Natural killer cell (primary cell): ENCODE results near the gene ATP8B1. TPM values are rescaled to one million over a fixed set of nuclear protein-coding genes. Genes with fewer than 3 reads are reported as not detected.

ENCODE experiments used
- ATAC-seq, 3 donors: fragments of 150-1000 bp in 2 of 3; fragments of 200-7000 bp in 1 of 3; cut with Tn5 transposase; 1 replicate in 1 of 3; 2 replicates in 2 of 3; pipeline ENCODE4 v1.10.0; 2021; ENCODE audit warnings: mild to moderate bottlenecking in 2 of 3, moderate library complexity in 2 of 3
- DNase-seq, 2 donors: peaks; one replicate each; pipeline versions ENCODE4 v3.0.0 to v3.0.0-alpha.2; 2013 to 2021; ENCODE audit warnings: mixed read lengths in 1 of 2
- H3K27ac ChIP-seq: one replicate; pipeline ENCODE4 v1.5.1; 2013; ENCODE audit warnings: mild to moderate bottlenecking, low read length
- H3K27me3 ChIP-seq: one replicate; pipeline ENCODE4 v1.6.1; 2013; ENCODE audit warnings: low read length; ENCODE audit not compliant: control insufficient read depth, insufficient read depth
- H3K36me3 ChIP-seq: one replicate; pipeline ENCODE4 v1.6.1; 2013; ENCODE audit warnings: low read length; ENCODE audit not compliant: control insufficient read depth, insufficient read depth
- H3K4me1 ChIP-seq: one replicate; pipeline ENCODE4 v1.6.1; 2013; ENCODE audit warnings: low read length; ENCODE audit not compliant: control insufficient read depth, insufficient read depth
- H3K4me3 ChIP-seq: one replicate; pipeline ENCODE4 v1.5.1; 2013; ENCODE audit warnings: low read length
- H3K9me3 ChIP-seq: one replicate; pipeline ENCODE4 v1.6.1; 2013; ENCODE audit warnings: low read length; ENCODE audit not compliant: control insufficient read depth, insufficient read depth
- H3K27ac Mint-ChIP-seq, 2 donors: one replicate each; pipeline ENCODE4 v1.8.0; 2022; ENCODE audit warnings: mild to moderate bottlenecking in 2 of 2, mixed read lengths in 2 of 2, moderate library complexity in 1 of 2
- H3K27me3 Mint-ChIP-seq, 2 donors: one replicate each; pipeline ENCODE4 v1.8.0; 2022; ENCODE audit warnings: low read depth in 2 of 2, mixed read lengths in 2 of 2
- H3K36me3 Mint-ChIP-seq: one replicate; pipeline ENCODE4 v1.8.0; 2022; ENCODE audit warnings: mixed read lengths
- H3K4me1 Mint-ChIP-seq, 2 donors: one replicate each; pipeline ENCODE4 v1.8.0; 2022; ENCODE audit warnings: mixed read lengths in 2 of 2
- H3K4me3 Mint-ChIP-seq: one replicate; pipeline ENCODE4 v1.8.0; 2022; ENCODE audit warnings: mild to moderate bottlenecking, moderate library complexity, mixed read lengths
- H3K9me3 Mint-ChIP-seq, 2 donors: one replicate each; pipeline ENCODE4 v1.8.0; 2022; ENCODE audit warnings: mixed read lengths in 2 of 2
- CTCF ChIP-seq: fragments of 200-600 bp; IDR thresholded peaks from one replicate; pipeline ENCODE4 v1.8.0; 2022; ENCODE audit warnings: antibody characterized with exemption
- WGBS: methylation state at CpG from one replicate; pipeline ENCODE4 v1.1.7; 2013; ENCODE audit warnings: missing lambda C conversion rate; ENCODE audit not compliant: insufficient coverage; 5-methylcytosine and 5-hydroxymethylcytosine counted together
- intact Hi-C: fragments of 100-400 bp; cut with micrococcal nuclease; formaldehyde crosslinking; loops from one replicate; pipeline ENCODE4 v1.14.2; 2022
- total RNA-seq, 4 donors: library from RNA; stranded (reverse); fragments of 120-200 nt in 1 of 4; gene quantifications; one replicate each; pipeline versions ENCODE4 v1.2.3 to v1.2.4, GENCODE V29; 2013 to 2022

ATP8B1 gene
- total RNA-seq, 3 donors from 2014 or later (not counting 1 experiment from before 2014, with no cell fraction given): not detected

DNA sequence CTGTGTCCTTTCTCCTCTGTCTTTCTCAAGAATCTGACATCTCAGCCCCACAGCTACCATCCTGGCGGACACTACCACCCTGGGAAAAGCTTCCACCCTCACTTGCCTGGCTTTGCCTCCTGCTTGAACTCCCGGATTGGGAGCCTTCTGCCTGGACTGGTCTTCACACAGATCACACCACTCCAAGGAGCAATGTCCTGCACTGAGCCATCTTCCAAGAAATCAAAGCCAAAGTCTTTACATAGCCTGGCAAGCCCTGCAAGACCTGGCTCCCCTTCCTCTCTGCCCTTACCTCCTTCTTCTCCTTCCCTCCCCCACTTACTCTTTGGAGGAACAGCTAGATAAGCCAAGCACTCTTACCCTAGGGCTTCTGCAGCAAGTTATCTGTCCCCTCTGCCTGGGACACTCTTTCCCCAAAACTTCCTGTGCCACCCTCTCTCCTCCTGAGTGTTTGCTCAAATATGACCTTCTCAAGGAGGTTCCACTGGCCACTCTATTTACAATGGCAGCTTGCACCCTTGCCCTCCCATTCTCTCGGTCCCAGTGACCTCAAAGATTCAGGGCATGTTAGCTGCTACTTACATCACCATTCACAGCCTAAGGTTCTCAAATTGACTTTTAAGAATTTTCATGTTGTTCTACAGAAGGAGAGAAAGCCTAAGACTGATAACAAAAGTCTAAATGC is 9.7 kb downstream of the ATP8B1 start:
- Mint-ChIP-seq H3K27me3 (peaks cover 0 to 2% of the 10 kb centered on the region in 2 donors), H3K4me3 (no peak overlapping the region), H3K27ac (no peak overlapping the region), H3K36me3 (no peaks in the 10 kb centered on the region), H3K9me3 (peaks cover 0 to 2% of the 10 kb centered on the region in 2 donors), H3K4me1 (peaks cover 0 to 6% of the 10 kb centered on the region in 2 donors)
- Histone ChIP-seq H3K4me1 (no peaks in the 10 kb centered on the region), H3K36me3 (no peaks in the 10 kb centered on the region), H3K9me3 (peaks cover 5% of the 10 kb centered on the region), H3K27ac (no peak overlapping the region), H3K4me3 (no peak overlapping the region), H3K27me3 (no peaks in the 10 kb centered on the region)
- WGBS: 83% methylated on average over 3 of the region's 3 CpGs
- ATAC-seq (no peak), DNase-seq (no peak)
- intact Hi-C loops: no loop called here
- TF ChIP-seq CTCF: no peak

GRCh38 chr18:57792631-57793301 is 10.3 kb downstream of the ATP8B1 start:
- intact Hi-C loops: no loop called here
- H3K27me3 Mint-ChIP-seq: peaks cover 0 to 2% of the 10 kb centered on the region in 2 donors
- peaks cover 0 to 6% of the 10 kb centered on the region in 2 donors for H3K4me1 Mint-ChIP-seq
- Histone ChIP-seq H3K4me1 (no peaks in the 10 kb centered on the region), H3K36me3 (no peaks in the 10 kb centered on the region), H3K27me3 (no peaks in the 10 kb centered on the region), H3K27ac (no peak overlapping the region), H3K9me3 (peaks cover 5% of the 10 kb centered on the region), H3K4me3 (no peak overlapping the region)
- ATAC-seq (no peak), DNase-seq (no peak)
- no peaks in the 10 kb centered on the region for H3K36me3 Mint-ChIP-seq
- peaks cover 0 to 2% of the 10 kb centered on the region in 2 donors for H3K9me3 Mint-ChIP-seq
- no peak overlapping the region for H3K4me3 Mint-ChIP-seq
- 58% methylated on average over 8 of the region's 9 CpGs for WGBS
- TF ChIP-seq CTCF: no peak
- no peak overlapping the region for H3K27ac Mint-ChIP-seq

GRCh38 chr18:57791911-57792310 is 11.2 kb downstream of the ATP8B1 start:
- Histone ChIP-seq H3K4me3 (no peak overlapping the region), H3K9me3 (peaks cover 5% of the 10 kb centered on the region), H3K4me1 (no peaks in the 10 kb centered on the region), H3K36me3 (no peaks in the 10 kb centered on the region), H3K27me3 (no peaks in the 10 kb centered on the region), H3K27ac (no peak overlapping the region)
- Mint-ChIP-seq H3K27me3 (peaks cover 0 to 2% of the 10 kb centered on the region in 2 donors), H3K4me1 (peaks cover 0 to 6% of the 10 kb centered on the region in 2 donors), H3K36me3 (no peaks in the 10 kb centered on the region), H3K4me3 (no peak overlapping the region), H3K27ac (no peak overlapping the region), H3K9me3 (peaks cover 0 to 2% of the 10 kb centered on the region in 2 donors)
- DNase-seq (no peak), ATAC-seq (no peak)
- 63% methylated on average over 1 of the region's 2 CpGs for WGBS
- intact Hi-C loops: no loop called here
- no peak for TF ChIP-seq CTCF
